Parathyroid adenoma (tissue), 2 donors: ENCODE results near the gene NSG1.

Source experiments
- H2AFZ ChIP-seq: fragments of 300-600 bp; sonication (generic); one replicate; pipeline ENCODE4 v1.7.0; 2017; ENCODE audit warnings: antibody characterized with exemption, mild to moderate bottlenecking
- H3K27ac ChIP-seq: fragments of 300-600 bp; sonication (generic); one replicate; pipeline ENCODE4 v1.7.0; 2017
- H3K27me3 ChIP-seq: fragments of 300-600 bp; sonication (generic); one replicate; pipeline ENCODE4 v1.7.0; 2017; ENCODE audit warnings: low read length; ENCODE audit not compliant: control insufficient read depth, insufficient read depth
- H3K36me3 ChIP-seq: fragments of 300-600 bp; sonication (generic); one replicate; pipeline ENCODE4 v1.7.0; 2017; ENCODE audit warnings: low read length; ENCODE audit not compliant: control insufficient read depth, insufficient read depth
- H3K4me1 ChIP-seq: fragments of 300-600 bp; sonication (generic); one replicate; pipeline ENCODE4 v1.7.0; 2017; ENCODE audit warnings: control low read depth
- H3K4me2 ChIP-seq: fragments of 300-600 bp; sonication (generic); one replicate; pipeline ENCODE4 v1.7.0; 2017; ENCODE audit warnings: low read length
- H3K4me3 ChIP-seq: fragments of 300-600 bp; sonication (generic); one replicate; pipeline ENCODE4 v1.7.0; 2017; ENCODE audit warnings: low read depth, low read length
- H3K79me2 ChIP-seq: fragments of 300-600 bp; sonication (generic); one replicate; pipeline ENCODE4 v1.7.0; 2017; ENCODE audit warnings: control low read depth
- H3K9ac ChIP-seq: fragments of 300-600 bp; sonication (generic); one replicate; pipeline ENCODE4 v1.7.0; 2017; ENCODE audit warnings: mild to moderate bottlenecking
- H3K9me3 ChIP-seq: fragments of 300-600 bp; sonication (generic); one replicate; pipeline ENCODE4 v1.7.0; 2017; ENCODE audit warnings: low read length; ENCODE audit not compliant: control insufficient read depth
- TF ChIP-seq, protein P1 (sequence below): fragments of 300-600 bp; sonication (generic); IDR thresholded peaks from one replicate; pipeline ENCODE4 v1.7.0; 2017; ENCODE audit warnings: antibody characterized with exemption, mild to moderate bottlenecking
- donor health status: primary hyperparathyroidism.

Gene NSG1

GRCh38 chr4:4368809-4369580 lies 17.9 kb upstream of the NSG1 start:
- Histone ChIP-seq H3K9ac (no peak overlapping the region), H3K4me3 (no peak overlapping the region)

GRCh38 chr4:4374388-4375098 lies 12.4 kb upstream of the NSG1 start:
- TF ChIP-seq, protein P1, sequence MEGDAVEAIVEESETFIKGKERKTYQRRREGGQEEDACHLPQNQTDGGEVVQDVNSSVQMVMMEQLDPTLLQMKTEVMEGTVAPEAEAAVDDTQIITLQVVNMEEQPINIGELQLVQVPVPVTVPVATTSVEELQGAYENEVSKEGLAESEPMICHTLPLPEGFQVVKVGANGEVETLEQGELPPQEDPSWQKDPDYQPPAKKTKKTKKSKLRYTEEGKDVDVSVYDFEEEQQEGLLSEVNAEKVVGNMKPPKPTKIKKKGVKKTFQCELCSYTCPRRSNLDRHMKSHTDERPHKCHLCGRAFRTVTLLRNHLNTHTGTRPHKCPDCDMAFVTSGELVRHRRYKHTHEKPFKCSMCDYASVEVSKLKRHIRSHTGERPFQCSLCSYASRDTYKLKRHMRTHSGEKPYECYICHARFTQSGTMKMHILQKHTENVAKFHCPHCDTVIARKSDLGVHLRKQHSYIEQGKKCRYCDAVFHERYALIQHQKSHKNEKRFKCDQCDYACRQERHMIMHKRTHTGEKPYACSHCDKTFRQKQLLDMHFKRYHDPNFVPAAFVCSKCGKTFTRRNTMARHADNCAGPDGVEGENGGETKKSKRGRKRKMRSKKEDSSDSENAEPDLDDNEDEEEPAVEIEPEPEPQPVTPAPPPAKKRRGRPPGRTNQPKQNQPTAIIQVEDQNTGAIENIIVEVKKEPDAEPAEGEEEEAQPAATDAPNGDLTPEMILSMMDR: no peak
- Histone ChIP-seq H3K27me3 (no peaks in the 10 kb centered on the region), H2AFZ (no peak overlapping the region)

More at GRCh38 chr4:4368809-4369580, 17.9 kb upstream of the NSG1 start:
- Histone ChIP-seq H3K9me3 (no peaks in the 10 kb centered on the region), H3K4me2 (no peak overlapping the region), H2AFZ (no peak overlapping the region), H3K27ac (no peak overlapping the region), H3K79me2 (no peaks in the 10 kb centered on the region), H3K27me3 (no peaks in the 10 kb centered on the region), H3K4me1 (no peaks in the 10 kb centered on the region), H3K36me3 (no peaks in the 10 kb centered on the region)
- TF ChIP-seq, protein P1: no peak

GRCh38 chr4:4376074-4376473 lies 10.8 kb upstream of the NSG1 start:
- Histone ChIP-seq H3K4me1 (no peaks in the 10 kb centered on the region), H3K9ac (no peak overlapping the region), H2AFZ (no peak overlapping the region), H3K4me3 (no peak overlapping the region), H3K4me2 (no peak overlapping the region), H3K79me2 (no peaks in the 10 kb centered on the region), H3K27me3 (no peaks in the 10 kb centered on the region), H3K36me3 (no peaks in the 10 kb centered on the region), H3K9me3 (no peaks in the 10 kb centered on the region), H3K27ac (no peak overlapping the region)
- TF ChIP-seq, protein P1: no peak

More at GRCh38 chr4:4374388-4375098, 12.4 kb upstream of the NSG1 start:
- Histone ChIP-seq H3K4me2 (no peak overlapping the region), H3K79me2 (no peaks in the 10 kb centered on the region), H3K9me3 (no peaks in the 10 kb centered on the region), H3K9ac (no peak overlapping the region), H3K4me1 (no peaks in the 10 kb centered on the region), H3K27ac (no peak overlapping the region), H3K4me3 (no peak overlapping the region), H3K36me3 (no peaks in the 10 kb centered on the region)

- H3K4me3 ChIP-seq: no peak overlapping the region
- H3K36me3 ChIP-seq: no peaks in the 10 kb centered on the region
- H3K4me2 ChIP-seq: no peak overlapping the region
- H3K27ac ChIP-seq: no peak overlapping the region
- H2AFZ ChIP-seq: no peak overlapping the region
- TF ChIP-seq, protein P1: no peak
- H3K4me1 ChIP-seq: no peaks in the 10 kb centered on the region
- H3K9me3 ChIP-seq: no peaks in the 10 kb centered on the region
- H3K79me2 ChIP-seq: no peaks in the 10 kb centered on the region
- no peaks in the 10 kb centered on the region for H3K27me3 ChIP-seq
- no peak overlapping the region for H3K9ac ChIP-seq
Measured at GRCh38 chr4:4377191-4377590, 9.7 kb upstream of the NSG1 start.
